Lower lobe of right lung (tissue), 2 donors: Measurements from ENCODE around the gene RTN4RL1. TPM values are rescaled to one million over a fixed set of nuclear protein-coding genes. Genes with fewer than 3 reads are reported as not detected.

Experiments
- ATAC-seq, 2 donors: fragments of 200-7000 bp; cut with Tn5 transposase; one replicate each; pipeline ENCODE4 v1.9.1; 2020 to 2022; ENCODE audit warnings: mild to moderate bottlenecking in 2 of 2, moderate library complexity in 2 of 2
- DNase-seq: peaks from one replicate; pipeline ENCODE4 v3.0.0-alpha.2; 2020
- H3K27ac ChIP-seq: fragments of 200-600 bp; one replicate; pipeline ENCODE4 v1.8.0; 2022
- H3K27me3 ChIP-seq: fragments of 200-600 bp; one replicate; pipeline ENCODE4 v1.8.0; 2022; ENCODE audit warnings: low read depth
- H3K36me3 ChIP-seq: fragments of 200-600 bp; one replicate; pipeline ENCODE4 v1.8.0; 2022; ENCODE audit warnings: mild to moderate bottlenecking
- H3K4me1 ChIP-seq: fragments of 200-600 bp; one replicate; pipeline ENCODE4 v1.8.0; 2022
- H3K4me3 ChIP-seq: fragments of 200-600 bp; one replicate; pipeline ENCODE4 v1.8.0; 2022; ENCODE audit warnings: mild to moderate bottlenecking
- H3K9me3 ChIP-seq: fragments of 200-600 bp; one replicate; pipeline ENCODE4 v1.8.0; 2022
- intact Hi-C: fragments of 100-400 bp; cut with DNase I; formaldehyde crosslinking; loops from one replicate; pipeline ENCODE4 v1.11.0; 2022
- total RNA-seq: library from RNA; stranded (reverse); fragmentation: NEBNext Ultra II Directional; extraction: Animal tissue kit (Norgen Biotek cat#: 25700); gene quantifications from one replicate; pipeline ENCODE4 v1.2.1, GENCODE V29; 2021
- TF ChIP-seq, protein P1 (sequence below): fragments of 200-600 bp; IDR thresholded peaks from one replicate; pipeline ENCODE4 v1.8.0; 2022; ENCODE audit warnings: antibody characterized with exemption, mild to moderate bottlenecking
- donor health status: DM: no; HTN: yes; CAD: no; lungs with severe emphysema.

Gene RTN4RL1
- total RNA-seq, 1 donor from 2014 or later, result 5.8 TPM

DNA sequence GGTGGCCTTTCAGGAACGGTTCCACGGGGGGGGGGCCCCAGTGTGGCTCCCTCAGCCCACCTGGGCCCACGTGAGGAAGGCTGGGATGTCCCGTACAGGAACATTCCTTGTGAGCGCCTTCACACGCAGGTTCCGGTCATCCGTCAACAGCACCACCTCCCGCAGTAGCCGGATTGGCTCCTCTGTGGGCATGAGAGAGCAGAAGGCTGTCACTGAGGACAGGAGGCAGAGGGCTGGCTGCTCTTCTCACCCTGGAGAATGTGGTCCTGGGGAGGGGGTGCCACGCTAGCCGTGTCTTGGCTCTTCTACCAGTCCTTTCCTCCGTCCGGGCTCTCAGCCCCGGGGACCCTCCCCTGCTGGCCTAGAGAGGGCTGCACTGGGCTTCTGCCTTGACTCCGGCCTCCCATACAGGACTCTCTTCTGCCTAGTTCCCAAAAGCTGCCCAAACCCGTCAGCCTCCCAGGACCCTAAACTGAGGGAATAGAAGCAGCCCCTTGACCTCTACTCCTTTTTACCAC lies 36.4 kb upstream of the RTN4RL1 start:
- Histone ChIP-seq H3K4me3 (no peak overlapping the region), H3K27ac (peak overlapping the region; percentile 87), H3K27me3 (peaks cover 12% of the 10 kb centered on the region), H3K36me3 (peaks cover 51% of the 10 kb centered on the region), H3K4me1 (peaks cover 72% of the 10 kb centered on the region), H3K9me3 (no peaks in the 10 kb centered on the region)
- no peak for DNase-seq
- intact Hi-C loops, result no loop called here
- ATAC-seq, result no peak
- TF ChIP-seq, protein P1, sequence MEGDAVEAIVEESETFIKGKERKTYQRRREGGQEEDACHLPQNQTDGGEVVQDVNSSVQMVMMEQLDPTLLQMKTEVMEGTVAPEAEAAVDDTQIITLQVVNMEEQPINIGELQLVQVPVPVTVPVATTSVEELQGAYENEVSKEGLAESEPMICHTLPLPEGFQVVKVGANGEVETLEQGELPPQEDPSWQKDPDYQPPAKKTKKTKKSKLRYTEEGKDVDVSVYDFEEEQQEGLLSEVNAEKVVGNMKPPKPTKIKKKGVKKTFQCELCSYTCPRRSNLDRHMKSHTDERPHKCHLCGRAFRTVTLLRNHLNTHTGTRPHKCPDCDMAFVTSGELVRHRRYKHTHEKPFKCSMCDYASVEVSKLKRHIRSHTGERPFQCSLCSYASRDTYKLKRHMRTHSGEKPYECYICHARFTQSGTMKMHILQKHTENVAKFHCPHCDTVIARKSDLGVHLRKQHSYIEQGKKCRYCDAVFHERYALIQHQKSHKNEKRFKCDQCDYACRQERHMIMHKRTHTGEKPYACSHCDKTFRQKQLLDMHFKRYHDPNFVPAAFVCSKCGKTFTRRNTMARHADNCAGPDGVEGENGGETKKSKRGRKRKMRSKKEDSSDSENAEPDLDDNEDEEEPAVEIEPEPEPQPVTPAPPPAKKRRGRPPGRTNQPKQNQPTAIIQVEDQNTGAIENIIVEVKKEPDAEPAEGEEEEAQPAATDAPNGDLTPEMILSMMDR, result no peak

DNA sequence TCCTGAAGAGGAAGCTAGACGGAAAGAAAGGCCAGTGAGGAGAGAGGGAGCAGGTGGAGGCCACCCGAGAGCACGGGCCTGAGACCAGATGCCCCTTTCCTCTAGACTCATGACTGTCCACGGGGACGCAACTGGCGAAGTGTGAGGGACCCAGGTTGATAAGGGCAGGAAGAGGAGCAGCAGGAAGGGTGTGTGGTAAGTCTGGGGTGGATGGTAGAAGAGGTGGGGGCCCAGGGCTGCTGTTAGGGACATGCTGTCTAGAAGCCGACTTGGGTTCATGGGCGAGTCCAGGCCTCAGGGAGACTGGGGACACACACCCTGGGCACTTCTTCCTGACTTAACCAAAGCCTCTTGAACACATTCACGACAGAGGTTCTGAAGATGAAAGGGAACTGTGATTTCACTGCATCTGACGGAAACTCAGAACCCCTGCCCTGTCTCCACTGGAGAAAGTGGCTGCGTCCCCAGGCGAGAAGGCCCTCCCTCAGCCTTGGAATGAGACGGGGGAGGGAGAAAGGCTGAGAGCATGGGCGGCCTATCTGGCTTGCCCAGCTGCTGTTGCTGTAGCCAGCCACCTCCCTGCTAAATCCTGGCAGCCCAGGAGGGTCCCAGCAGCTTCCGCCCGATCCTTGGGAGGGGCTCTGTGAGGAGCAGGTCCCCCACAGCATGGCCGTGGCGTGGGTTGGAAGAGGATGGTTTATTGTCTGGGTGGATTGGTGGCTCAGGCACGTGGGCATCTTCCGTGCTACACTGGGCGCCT lies 35.7 kb upstream of the RTN4RL1 start:
- Histone ChIP-seq H3K36me3 (peaks cover 50% of the 10 kb centered on the region), H3K27ac (peak overlapping the region; percentile 87), H3K27me3 (peaks cover 12% of the 10 kb centered on the region), H3K4me3 (no peak overlapping the region), H3K4me1 (peaks cover 77% of the 10 kb centered on the region), H3K9me3 (no peaks in the 10 kb centered on the region)
- DNase-seq (no peak), ATAC-seq (no peak)
- intact Hi-C loops, result no loop called here
- TF ChIP-seq, protein P1, result no peak

DNA sequence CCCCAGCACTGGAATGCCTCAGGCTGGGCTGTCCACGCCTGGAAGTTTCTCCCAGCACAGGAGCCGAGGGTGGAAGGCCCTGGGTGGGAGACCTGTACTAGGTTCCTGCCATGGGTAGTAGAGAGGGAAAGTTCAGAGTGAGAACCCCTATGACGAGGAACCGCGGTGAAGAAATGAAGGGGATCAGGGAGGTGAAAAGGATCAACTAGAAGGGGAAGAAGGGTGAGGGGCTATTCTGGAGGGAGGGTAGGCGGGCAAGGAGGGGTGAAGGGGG lies 35.2 kb upstream of the RTN4RL1 start:
- H3K27ac ChIP-seq, result peak overlapping the region; percentile 87
- TF ChIP-seq, protein P1, result no peak
- intact Hi-C loops, result no loop called here
- H3K27me3 ChIP-seq, result peaks cover 12% of the 10 kb centered on the region
- H3K9me3 ChIP-seq, result no peaks in the 10 kb centered on the region
- peaks cover 78% of the 10 kb centered on the region for H3K4me1 ChIP-seq
- ATAC-seq, result no peak
- H3K36me3 ChIP-seq, result peaks cover 45% of the 10 kb centered on the region
- H3K4me3 ChIP-seq, result no peak overlapping the region
- no peak for DNase-seq

DNA sequence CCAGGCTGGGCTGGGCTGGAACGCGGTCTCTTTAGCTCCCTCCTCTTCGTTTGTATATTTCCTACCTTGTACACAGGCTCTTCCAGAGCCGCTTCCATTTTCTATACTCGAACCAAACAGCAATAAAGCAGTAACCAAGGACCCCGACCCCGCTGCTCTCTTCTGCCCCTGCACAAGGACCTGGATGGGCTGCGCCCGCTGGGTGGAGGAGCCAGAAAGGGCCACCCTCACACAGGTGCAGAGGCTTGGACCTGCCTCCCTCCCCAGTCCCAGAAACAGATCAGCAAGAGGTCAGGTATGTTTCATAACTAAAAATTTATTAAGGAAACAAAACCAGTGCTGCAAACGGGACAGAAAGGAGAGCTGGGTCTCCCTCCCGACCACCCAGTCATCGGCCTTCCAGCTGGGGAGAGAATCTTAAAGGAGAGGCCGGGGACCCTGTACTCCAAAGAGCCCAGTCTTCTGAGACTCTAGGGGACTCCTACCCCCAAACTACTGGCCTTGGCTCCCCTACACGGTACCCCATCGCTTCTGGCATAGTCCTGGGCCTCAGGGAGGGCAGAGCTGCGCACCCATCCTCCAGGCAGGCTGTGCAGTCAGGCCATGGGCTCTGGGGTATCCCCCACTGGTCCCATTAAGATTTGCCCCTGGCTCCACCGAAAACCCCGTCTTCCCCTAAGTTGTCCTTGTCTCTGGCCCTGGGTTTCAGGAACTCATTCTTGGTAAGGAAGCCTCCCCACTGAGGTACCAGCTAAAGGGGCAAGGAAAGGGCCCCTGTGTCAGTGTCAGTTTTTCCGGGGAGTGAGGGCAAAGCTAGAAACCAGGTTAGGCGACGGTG lies 34.6 kb upstream of the RTN4RL1 start:
- H3K27ac ChIP-seq, result peak overlapping the region; percentile 87
- intact Hi-C loops, result loop anchor here (5.0 kb wide), 1 partner anchor 183 kb away; no protein-coding TSS in a partner anchor
- no peak for ATAC-seq
- TF ChIP-seq, protein P1, result no peak
- peaks cover 78% of the 10 kb centered on the region for H3K4me1 ChIP-seq
- no peak for DNase-seq
- H3K9me3 ChIP-seq, result no peaks in the 10 kb centered on the region
- H3K27me3 ChIP-seq, result peaks cover 12% of the 10 kb centered on the region
- H3K4me3 ChIP-seq, result peak overlapping the region; percentile 44
- H3K36me3 ChIP-seq, result peaks cover 41% of the 10 kb centered on the region

DNA sequence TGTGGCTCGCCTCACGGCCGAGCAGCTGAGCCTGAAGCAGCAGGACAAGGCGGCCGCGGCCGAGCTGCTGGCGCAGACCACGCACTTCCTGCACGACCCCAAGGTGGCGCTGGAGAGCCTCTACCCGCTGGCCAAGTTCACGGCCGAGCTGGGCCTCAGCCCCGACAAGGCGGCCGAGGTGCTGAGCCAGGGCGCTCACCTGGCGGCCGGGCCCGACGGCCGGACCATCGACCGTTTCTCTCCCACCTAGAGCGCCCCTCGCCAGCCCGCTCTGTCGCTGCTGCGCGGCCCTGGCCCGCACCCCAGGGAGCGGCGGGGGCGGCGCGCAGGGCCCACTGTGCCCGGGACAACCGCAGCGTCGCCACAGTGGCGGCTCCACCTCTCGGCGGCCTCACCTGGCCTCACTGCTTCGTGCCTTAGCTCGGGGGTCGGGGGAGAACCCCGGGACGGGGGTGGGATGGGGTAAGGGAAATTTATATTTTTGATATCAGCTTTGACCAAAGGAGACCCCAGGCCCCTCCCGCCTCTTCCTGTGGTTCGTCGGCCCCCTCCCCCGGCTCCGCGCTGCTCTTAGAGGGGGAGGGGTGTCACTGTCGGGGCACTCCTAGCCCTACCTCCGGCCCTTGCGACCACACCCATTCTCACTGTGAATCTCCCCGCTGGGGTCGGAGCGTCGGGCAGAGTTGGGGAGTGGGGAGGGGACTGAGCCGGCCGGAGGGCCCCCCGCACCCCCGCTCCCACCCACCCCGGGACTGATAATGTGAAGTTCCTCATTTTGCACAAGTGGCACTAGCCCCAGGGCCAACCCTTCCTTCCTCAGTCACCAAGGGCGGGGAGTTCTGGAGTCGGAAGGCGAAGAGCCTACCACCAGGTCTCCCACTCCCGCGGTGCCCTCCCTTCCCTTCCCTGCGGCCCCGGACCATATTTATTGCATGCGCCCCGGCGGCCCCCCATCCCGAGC lies 33.7 kb upstream of the RTN4RL1 start:
- Histone ChIP-seq H3K27ac (peak overlapping the region; percentile 87), H3K4me3 (peak overlapping the region; percentile 44), H3K4me1 (peaks cover 79% of the 10 kb centered on the region), H3K36me3 (peaks cover 32% of the 10 kb centered on the region), H3K9me3 (no peaks in the 10 kb centered on the region), H3K27me3 (peaks cover 21% of the 10 kb centered on the region)
- DNase-seq (peak; percentile 91), ATAC-seq (peak; percentile 73 to 77)
- intact Hi-C loops, result loop anchor here (5.0 kb wide), 1 partner anchor 183 kb away; no protein-coding TSS in a partner anchor
- TF ChIP-seq, protein P1, result peak; percentile 84
